HG03135 (cell line): ENCODE results near the gene OR10H3.
"Not testable (repeated sequence)": the region's sequence is repeated elsewhere in the genome, so short reads cannot be mapped to it uniquely, and the experiment has no call there.

ENCODE experiments used
- ATAC-seq: cut with Tn5 transposase; IDR thresholded peaks from one replicate; pipeline ENCODE4 v1.9.1; 2021; ENCODE audit warnings: mild to moderate bottlenecking, moderate library complexity; ENCODE audit not compliant: unreplicated experiment

Gene OR10H3

GRCh38 chr19:15737722-15738121, at the start of gene OR10H3:
Gene OR10H3 (plus strand): TSS chr19:15737985. CDS start chr19:15741393, 3,408 bp downstream.
- ATAC-seq, result no peak

- ATAC-seq, result no peak
Measured at GRCh38 chr19:15696654-15697194, 41.1 kb upstream of the OR10H3 start.

GRCh38 chr19:15701757-15702533, 35.8 kb upstream of the OR10H3 start:
- ATAC-seq, result no peak

GRCh38 chr19:15702534-15702930, 35.3 kb upstream of the OR10H3 start:
- no peak for ATAC-seq

- ATAC-seq, result no peak
Measured at GRCh38 chr19:15714638-15715037, 23.1 kb upstream of the OR10H3 start.

- ATAC-seq, result no peak
Measured at GRCh38 chr19:15715642-15716041, 22.1 kb upstream of the OR10H3 start.

GRCh38 chr19:15717809-15718208, 20.0 kb upstream of the OR10H3 start:
- no peak for ATAC-seq

GRCh38 chr19:15721268-15721667, 16.5 kb upstream of the OR10H3 start:
- ATAC-seq, result no peak

GRCh38 chr19:15722956-15723355, 14.8 kb upstream of the OR10H3 start:
- ATAC-seq, result no peak

- no peak for ATAC-seq
Measured at GRCh38 chr19:15727724-15728123, 10.1 kb upstream of the OR10H3 start, which contains the start of gene OR10H2. Gene OR10H2 (plus strand): TSS chr19:15728024. CDS start chr19:15728044, 20 bp downstream.

GRCh38 chr19:15730538-15730937, 7.2 kb upstream of the OR10H3 start:
- ATAC-seq, result no peak

GRCh38 chr19:15732388-15732787, 5.4 kb upstream of the OR10H3 start:
- no peak for ATAC-seq

GRCh38 chr19:15733895-15734294, 3.9 kb upstream of the OR10H3 start:
- no peak for ATAC-seq

GRCh38 chr19:15740785-15741184, 3.0 kb downstream of the OR10H3 start:
- ATAC-seq, result no peak

- no peak for ATAC-seq
Measured at GRCh38 chr19:15748239-15748638, 10.5 kb downstream of the OR10H3 start.

- no peak for ATAC-seq
Measured at GRCh38 chr19:15758379-15758778, 20.6 kb downstream of the OR10H3 start.

GRCh38 chr19:15759962-15760565, 22.3 kb downstream of the OR10H3 start:
- ATAC-seq, result no peak

GRCh38 chr19:15769586-15769985, 31.8 kb downstream of the OR10H3 start:
- ATAC-seq, result no peak

GRCh38 chr19:15774159-15774558, 36.4 kb downstream of the OR10H3 start:
- ATAC-seq, result not testable (repeated sequence)

- ATAC-seq, result no peak
Measured at GRCh38 chr19:15775249-15775648, 37.5 kb downstream of the OR10H3 start.

- ATAC-seq, result no peak
Measured at GRCh38 chr19:15776264-15776663, 38.5 kb downstream of the OR10H3 start.
